Endometrial microvascular endothelial cells (primary cell): ENCODE data around the gene TSPAN5. TPM values are rescaled to one million over a fixed set of nuclear protein-coding genes. Genes with fewer than 3 reads are reported as not detected.
"Not testable (repeated sequence)": the region's sequence is repeated elsewhere in the genome, so short reads cannot be mapped to it uniquely, and the experiment has no call there.

Experiments used
- in situ Hi-C: cut with HindIII; loops from 2 replicates; pipeline ENCODE4 v1.10.0; 2017; ENCODE audit warnings: low sequenced_read_pairs, low pct_unique_long_range_greater_than_20kb; ENCODE audit errors: inconsistent ontology term
- total RNA-seq: library from RNA; depleted of rRNA; stranded (reverse); fragments of >200 nt; gene quantifications from one replicate; pipeline ENCODE4 v1.2.3, GENCODE V29; 2015; ENCODE audit errors: inconsistent ontology term

Gene TSPAN5
- total RNA-seq, 1 donor from 2014 or later, result 40.5 TPM

GRCh38 chr4:98539299-98539698 is 119.1 kb downstream of the TSPAN5 start:
- in situ Hi-C loops, result no loop called here

DNA sequence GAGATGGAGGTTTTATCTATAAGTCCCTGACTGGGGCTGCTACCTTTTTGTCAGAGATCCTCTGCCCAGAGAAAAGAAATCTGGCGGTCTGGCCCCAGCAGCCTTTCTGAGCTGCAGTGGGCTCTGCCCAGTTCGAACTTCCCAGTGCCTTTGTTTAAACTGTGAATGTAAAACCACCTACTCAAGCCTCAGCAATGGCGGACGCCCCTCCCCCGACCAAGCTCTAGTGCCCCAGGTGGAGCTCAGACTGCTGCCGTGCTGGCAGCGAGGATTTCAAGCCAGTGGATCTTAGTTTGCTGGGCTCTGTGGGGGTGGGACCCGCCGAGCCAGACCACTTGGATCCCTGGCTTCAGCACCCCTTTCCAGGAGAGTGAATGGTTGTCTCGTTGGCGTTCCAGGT is 121.8 kb downstream of the TSPAN5 start:
- in situ Hi-C loops, result no loop called here

GRCh38 chr4:98534146-98534545 is 124.3 kb downstream of the TSPAN5 start:
- in situ Hi-C loops, result not testable (repeated sequence)

DNA sequence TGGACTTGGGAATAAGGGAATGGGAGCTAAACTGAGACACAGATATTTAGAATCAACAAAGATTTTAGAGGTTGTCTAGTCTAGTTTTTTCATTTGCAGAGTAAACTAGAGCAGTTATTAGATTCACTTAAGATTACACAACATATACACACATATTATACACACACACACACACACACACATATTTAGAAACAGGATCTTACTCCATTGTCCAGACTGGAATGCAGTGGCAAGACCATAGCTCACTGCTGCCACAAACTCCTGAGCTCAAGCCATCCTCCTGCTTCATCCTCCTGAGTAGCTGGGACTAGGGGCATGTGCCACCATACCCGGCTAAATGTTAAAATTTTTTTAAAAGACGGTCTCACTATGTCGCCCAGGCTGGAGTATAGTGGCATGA is 127.8 kb downstream of the TSPAN5 start:
- in situ Hi-C loops, result no loop called here

DNA sequence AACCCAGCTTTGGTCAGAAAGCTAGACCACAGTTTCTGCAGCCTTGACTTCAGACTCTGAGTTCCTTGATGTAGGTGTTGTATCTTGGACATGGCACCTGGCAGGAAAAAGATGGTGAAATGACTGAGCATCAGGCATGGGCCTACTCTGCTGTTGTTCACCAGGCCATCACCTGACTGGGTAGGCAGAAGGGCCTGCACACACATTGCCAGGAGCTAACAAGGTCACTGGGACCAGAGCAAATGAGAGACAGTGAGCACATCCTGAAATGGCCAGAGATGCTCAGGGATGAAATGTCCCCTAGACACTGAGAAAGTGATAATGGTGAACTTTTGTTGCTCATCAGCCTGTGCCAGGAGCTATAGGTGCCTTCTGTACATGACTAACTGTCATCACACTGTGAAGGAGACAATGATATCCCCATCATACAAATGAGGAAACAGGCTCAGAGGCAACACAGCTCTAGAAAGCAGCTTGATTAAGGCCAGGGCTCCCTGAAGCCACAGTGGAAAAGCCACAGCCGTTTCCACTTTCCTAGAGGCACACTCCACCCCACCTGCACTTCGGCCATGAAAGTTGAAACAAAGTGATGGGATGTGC is 128.3 kb downstream of the TSPAN5 start:
- in situ Hi-C loops, result no loop called here

- in situ Hi-C loops, result no loop called here
These were observed 129.5 kb downstream of the TSPAN5 start for GRCh38 chr4:98528882-98529281.

- in situ Hi-C loops, result no loop called here
These were observed 130.7 kb downstream of the TSPAN5 start for GRCh38 chr4:98527534-98528269.

DNA sequence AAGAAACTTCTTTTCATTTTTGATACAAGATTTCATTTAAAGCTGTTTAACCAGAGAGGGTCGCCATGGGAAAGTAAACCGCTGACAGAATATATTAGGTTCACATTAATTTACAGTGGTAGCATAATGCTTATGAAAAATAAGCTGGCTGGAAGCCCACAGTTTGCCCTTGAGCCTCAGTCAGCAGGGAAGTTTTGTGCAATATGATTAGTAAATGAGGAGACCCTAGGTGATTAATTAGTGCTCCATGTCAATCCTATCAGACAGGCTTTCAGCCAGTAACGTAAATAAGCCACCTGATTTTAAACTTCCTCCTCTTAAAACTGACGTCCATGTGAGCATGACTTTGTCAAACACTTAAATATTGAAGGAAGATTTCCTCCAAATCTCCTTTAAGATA is 134.2 kb downstream of the TSPAN5 start:
- in situ Hi-C loops, result no loop called here

DNA sequence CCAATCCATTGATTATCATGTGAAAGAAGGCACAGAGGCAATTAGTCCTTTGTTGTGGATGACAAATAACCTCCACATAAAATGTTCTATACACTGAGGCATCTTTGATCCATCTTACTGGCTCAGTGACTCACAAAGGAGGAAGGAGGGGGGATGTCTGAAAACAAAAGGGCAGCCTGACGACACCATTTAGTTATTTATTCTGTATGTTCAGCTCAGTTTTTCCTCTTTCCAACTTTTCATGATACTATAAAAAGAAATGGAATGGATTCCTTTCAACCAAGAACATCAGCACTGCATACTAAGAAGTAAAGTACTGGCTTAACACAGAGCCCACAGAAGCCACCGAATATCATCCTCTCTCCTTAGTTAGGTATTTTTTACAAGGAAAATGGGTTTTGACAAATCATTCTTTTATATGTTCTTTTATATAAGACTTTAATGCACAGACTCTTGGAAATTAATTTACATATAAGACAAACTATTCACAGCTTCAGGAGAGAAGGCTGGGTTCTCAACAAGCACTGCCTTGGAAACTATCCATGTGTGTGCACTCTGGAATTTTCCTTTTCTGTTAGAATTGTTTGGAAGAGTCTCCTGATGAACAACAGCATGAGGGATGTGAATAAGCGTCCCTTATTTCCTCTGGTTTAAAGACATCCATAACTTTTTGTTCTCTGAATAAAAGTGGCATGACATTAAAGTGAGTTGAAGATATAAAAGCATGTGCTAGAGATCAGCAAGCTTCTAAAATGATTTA is 135.6 kb downstream of the TSPAN5 start:
- in situ Hi-C loops, result no loop called here

GRCh38 chr4:98522062-98522461 is 136.3 kb downstream of the TSPAN5 start:
- in situ Hi-C loops, result no loop called here

DNA sequence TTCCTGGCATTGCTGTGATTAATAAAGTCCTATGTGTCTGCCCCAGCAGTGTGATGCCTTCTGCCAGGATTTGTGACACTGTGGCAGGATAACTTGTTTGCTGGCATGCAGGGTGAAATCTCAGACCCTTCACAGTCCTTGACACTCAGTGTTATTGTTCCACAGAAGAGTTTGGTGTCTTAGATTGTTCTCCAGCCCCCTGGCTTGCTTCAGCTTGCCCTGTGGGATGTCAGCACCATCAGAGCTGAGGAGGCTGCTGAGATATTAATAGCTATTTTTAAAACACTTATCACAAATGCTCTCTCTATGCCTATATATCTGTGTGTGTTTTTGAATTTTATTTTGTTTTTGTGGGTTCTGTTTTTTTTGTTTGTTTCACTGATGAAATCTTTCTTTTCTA is 136.9 kb downstream of the TSPAN5 start:
- in situ Hi-C loops, result no loop called here

GRCh38 chr4:98519268-98519977 is 139.0 kb downstream of the TSPAN5 start:
- in situ Hi-C loops, result no loop called here

- in situ Hi-C loops, result no loop called here
These were observed 139.7 kb downstream of the TSPAN5 start for GRCh38 chr4:98518559-98519267.

GRCh38 chr4:98517218-98518021 is 141.0 kb downstream of the TSPAN5 start:
- in situ Hi-C loops, result no loop called here

DNA sequence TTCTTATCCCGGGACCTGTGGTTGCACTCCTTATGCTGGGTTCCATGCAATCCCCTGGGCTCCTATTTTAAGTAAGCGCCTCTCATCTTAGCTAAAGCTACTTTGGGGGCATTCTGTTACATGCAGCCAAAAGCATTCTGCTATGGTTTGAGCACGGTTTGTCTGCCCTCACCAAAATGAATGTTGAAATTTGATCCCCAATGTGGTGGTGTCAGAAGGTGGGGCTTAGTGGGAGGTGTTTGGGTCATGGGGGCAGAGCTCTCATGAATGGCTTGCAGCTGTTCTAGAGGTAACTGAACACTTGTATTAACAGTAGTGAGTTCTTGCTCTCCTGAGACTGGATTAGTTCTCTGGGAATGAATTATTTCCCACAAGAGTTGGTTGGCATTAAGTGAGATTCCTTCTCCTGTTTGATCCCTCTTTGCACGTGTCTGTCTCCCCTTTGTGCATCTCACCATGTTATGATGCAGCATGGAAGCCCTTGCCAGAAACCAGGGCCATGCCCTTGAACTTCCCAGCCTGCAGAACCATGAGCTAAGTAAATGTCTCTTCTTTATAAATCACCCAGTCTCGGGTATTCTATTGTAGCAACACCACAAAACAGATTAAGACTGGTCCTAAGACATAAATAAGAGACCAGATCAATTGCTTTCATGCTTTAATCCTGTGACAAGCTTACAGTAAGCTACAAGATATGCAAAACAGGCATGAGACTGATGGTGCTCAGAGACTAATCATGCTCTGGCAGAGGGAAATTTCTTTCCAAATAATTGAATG is 141.8 kb downstream of the TSPAN5 start:
- in situ Hi-C loops, result no loop called here

DNA sequence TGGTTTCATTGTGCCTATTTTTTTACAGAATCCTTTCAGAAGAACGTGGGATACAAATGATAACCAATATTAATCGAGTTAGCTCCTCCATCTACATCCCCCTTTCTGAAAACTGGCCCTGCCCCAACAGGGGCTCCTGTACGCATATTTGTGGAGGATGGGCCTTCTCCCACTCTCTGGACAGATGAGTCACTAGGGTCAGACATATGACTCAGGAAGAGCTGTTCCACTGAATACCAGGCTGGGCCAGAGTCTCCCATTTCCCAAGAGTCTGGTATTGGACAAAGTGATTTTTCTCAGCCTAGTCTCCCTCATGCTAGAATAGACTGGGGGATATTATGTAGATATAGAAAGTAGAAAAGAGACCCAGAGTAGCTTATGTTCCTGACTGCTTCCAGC is 142.4 kb downstream of the TSPAN5 start:
- in situ Hi-C loops, result no loop called here

DNA sequence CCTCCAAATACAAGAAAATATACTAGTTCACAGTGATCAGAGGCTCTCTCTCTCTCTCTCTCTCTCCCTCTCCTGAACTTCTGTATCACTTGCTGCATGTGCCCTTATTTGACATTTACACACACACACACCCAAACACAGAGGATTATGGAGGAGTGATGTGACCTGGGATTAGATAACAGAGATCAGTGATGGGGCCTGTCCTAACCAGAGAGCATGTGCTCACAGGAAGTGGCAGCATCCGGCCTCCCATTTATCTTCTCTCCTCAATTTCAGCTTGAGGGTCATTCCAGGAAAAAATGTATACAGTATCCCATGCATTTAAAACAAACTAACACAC is 143.0 kb downstream of the TSPAN5 start:
- in situ Hi-C loops, result no loop called here
